HepG2 (cell line): ENCODE measurements around the gene GPX1. TPM values are rescaled to one million over a fixed set of nuclear protein-coding genes. Genes with fewer than 3 reads are reported as not detected.

Experiments used
- BRD4 ChIP-seq: sonication (generic); formaldehyde crosslinking; IDR thresholded peaks from 2 replicates; pipeline ENCODE4 v1.4.0; 2020; ENCODE audit warnings: missing genetic modification reagents
- CREM ChIP-seq, 2 experiments: sonication (generic) in 1 of 2; formaldehyde crosslinking in 1 of 2; IDR thresholded peaks; 2 replicates each; pipeline versions ENCODE4 v1.4.0 to v1.6.1; 2016 to 2020; ENCODE audit warnings: antibody characterized with exemption in 1 of 2, mild to moderate bottlenecking in 1 of 2, missing genetic modification reagents in 1 of 2
- ESRRA ChIP-seq: sonication (generic); formaldehyde crosslinking; IDR thresholded peaks from 2 replicates; pipeline ENCODE4 v1.5.1; 2020; ENCODE audit warnings: mild to moderate bottlenecking, low read depth, missing genetic modification reagents
- FOXO4 ChIP-seq: sonication (generic); formaldehyde crosslinking; conservative IDR thresholded peaks from 2 replicates; pipeline ENCODE4 v1.8.1; 2023; ENCODE audit warnings: missing genetic modification reagents
- HDAC6 ChIP-seq: fragments of 200-600 bp; sonication (generic); IDR thresholded peaks from 2 replicates; pipeline ENCODE4 v1.7.0; 2017; ENCODE audit warnings: mild to moderate bottlenecking, antibody characterized with exemption, low read length, low read depth
- HNRNPL ChIP-seq: fragments of 200-400 bp; formaldehyde crosslinking; IDR thresholded peaks from 2 replicates; pipeline ENCODE4 v1.6.1; 2017; ENCODE audit warnings: mild to moderate bottlenecking, low read depth, low read length
- KDM6A ChIP-seq: IDR thresholded peaks from 2 replicates; pipeline ENCODE4 v1.6.1; 2016; ENCODE audit warnings: low read depth
- RARA ChIP-seq: IDR thresholded peaks from 2 replicates; pipeline ENCODE4 v1.6.1; 2016; ENCODE audit warnings: missing genetic modification reagents, missing compliant biosample characterization
- RBFOX2 ChIP-seq: fragments of 200-400 bp; formaldehyde crosslinking; IDR thresholded peaks from 2 replicates; pipeline ENCODE4 v1.6.1; 2017; ENCODE audit warnings: low read depth, mild to moderate bottlenecking, low read length
- RFXAP ChIP-seq: sonication (generic); formaldehyde crosslinking; IDR thresholded peaks from 2 replicates; pipeline ENCODE4 v1.4.0; 2020; ENCODE audit warnings: missing genetic modification reagents, borderline replicate concordance
- SAP130 ChIP-seq: IDR thresholded peaks from 2 replicates; pipeline ENCODE4 v1.6.1; 2016; ENCODE audit warnings: low read depth
- SRSF9 ChIP-seq: fragments of 200-400 bp; formaldehyde crosslinking; IDR thresholded peaks from 2 replicates; pipeline ENCODE4 v1.6.1; 2018; ENCODE audit warnings: borderline replicate concordance, mild to moderate bottlenecking, low read depth, low read length; ENCODE audit not compliant: insufficient read depth, poor library complexity, severe bottlenecking
- TIGD3 ChIP-seq: sonication (generic); formaldehyde crosslinking; IDR thresholded peaks from 2 replicates; pipeline ENCODE4 v1.5.1; 2020; ENCODE audit warnings: mild to moderate bottlenecking, missing genetic modification reagents, borderline replicate concordance
- ZBTB7B ChIP-seq: sonication (generic); formaldehyde crosslinking; IDR thresholded peaks from 2 replicates; pipeline ENCODE4 v1.4.0; 2020; ENCODE audit warnings: missing genetic modification reagents
- ZFX ChIP-seq: sonication (generic); formaldehyde crosslinking; IDR thresholded peaks from 2 replicates; pipeline ENCODE4 v1.4.0; 2020; ENCODE audit warnings: mild to moderate bottlenecking, low read depth, missing genetic modification reagents, moderate library complexity
- ZKSCAN5 ChIP-seq: sonication (generic); formaldehyde crosslinking; IDR thresholded peaks from 2 replicates; pipeline ENCODE4 v1.5.1; 2020; ENCODE audit warnings: mild to moderate bottlenecking, missing genetic modification reagents
- ZNF20 ChIP-seq: sonication (generic); formaldehyde crosslinking; IDR thresholded peaks from 2 replicates; pipeline ENCODE4 v1.4.0; 2020; ENCODE audit warnings: mild to moderate bottlenecking, moderate library complexity, missing genetic modification reagents
- ZNF234 ChIP-seq: sonication (generic); formaldehyde crosslinking; conservative IDR thresholded peaks from 2 replicates; pipeline ENCODE4 v1.5.1; 2020; ENCODE audit warnings: mild to moderate bottlenecking, missing genetic modification reagents
- ZNF292 ChIP-seq: sonication (generic); formaldehyde crosslinking; IDR thresholded peaks from 2 replicates; pipeline ENCODE4 v1.8.1; 2022; ENCODE audit warnings: mild to moderate bottlenecking, low read depth, missing genetic modification reagents, borderline replicate concordance
- ZNF34 ChIP-seq: sonication (generic); formaldehyde crosslinking; IDR thresholded peaks from 2 replicates; pipeline ENCODE4 v1.4.0; 2020; ENCODE audit warnings: mild to moderate bottlenecking, missing genetic modification reagents, borderline replicate concordance
- ZNF512B ChIP-seq: sonication (generic); formaldehyde crosslinking; IDR thresholded peaks from 2 replicates; pipeline ENCODE4 v1.5.1; 2020; ENCODE audit warnings: missing genetic modification reagents, mild to moderate bottlenecking, borderline replicate concordance
- ZSCAN5A ChIP-seq: sonication (generic); formaldehyde crosslinking; IDR thresholded peaks from 2 replicates; pipeline ENCODE4 v1.8.0; 2022; ENCODE audit warnings: mild to moderate bottlenecking, missing genetic modification reagents, borderline replicate concordance
- polyA plus RNA-seq, 8 experiments: library from polyadenylated mRNA; depleted of rRNA in 3 of 8; stranded (reverse) in 7 of 8; unstranded in 1 of 8; fragments of >200 nt; fragmentation: Illumina TruSeq in 4 of 8; extraction: Trizol in 4 of 8; gene quantifications; 2 replicates each; pipeline versions ENCODE4 v1.2.1 to v1.2.3, GENCODE V29; 2011 to 2016; ENCODE audit warnings: low read depth in 4 of 8, missing spikeins in 1 of 8, mixed read lengths in 1 of 8; ENCODE audit not compliant: insufficient read depth in 1 of 8
- total RNA-seq, 5 experiments: library from RNA; depleted of rRNA; stranded (reverse); fragments of >200 nt; fragmentation: Illumina TruSeq; extraction: Trizol; gene quantifications; 2 replicates each; pipeline ENCODE4 v1.2.3, GENCODE V29; 2016; ENCODE audit warnings: low read depth in 1 of 5

Gene GPX1
- total and polyA plus RNA-seq, 2 of the 13 experiments (the other 11 are each of a cell fraction or from before 2014, with no cell fraction given), result 149 to 168 TPM

GRCh38 chr3:49339941-49340800 is 18.0 kb downstream of the GPX1 start, which contains the start of gene USP4 (continued):
- TF ChIP-seq ZNF512B (CRISPR knock-in tag) (no peak), ZNF234 (peak; percentile 95), ZNF292 (CRISPR knock-in tag) (peak; percentile 78; the same call in 1 of the 2 replicates), ZKSCAN5 (peak; percentile 44; the same call in 1 of the 2 replicates), FOXO4 (0 out of 2 replicates have a peak, but pooled peaks have one; percentile 95), RBFOX2 (peak; percentile 94), ZNF34 (peak; percentile 96), ESRRA (CRISPR knock-in tag) (peak; percentile 94), HDAC6 (no peak), RFXAP (CRISPR knock-in tag) (peak; percentile 91; the same call in 1 of the 2 replicates), RARA (CRISPR knock-in tag) (peak; percentile 58; the same call in 1 of the 2 replicates), CREM (IDR thresholded peaks at IDR 0.05) (peak; percentile 49), CREM (CRISPR knock-in tag; IDR thresholded peaks at IDR 0.05) (no peak), BRD4 (CRISPR knock-in tag) (peak; percentile 62), SRSF9 (no peak), HNRNPL (no peak), ZBTB7B (peak; percentile 90; the same call in 1 of the 2 replicates), ZFX (peak; percentile 98), ZSCAN5A (CRISPR knock-in tag) (peak; percentile 92; the same call in 1 of the 2 replicates), SAP130 (CRISPR knock-in tag) (peak; percentile 95), KDM6A (CRISPR knock-in tag) (no peak), ZNF20 (CRISPR knock-in tag) (peak; percentile 94; the same call in 1 of the 2 replicates), TIGD3 (CRISPR knock-in tag) (no peak)
